Measurements from ENCODE around the gene SNHG17. TPM values are rescaled to one million over a fixed set of nuclear protein-coding genes. Genes with fewer than 3 reads are reported as not detected.
A peak's percentile ranks its signal among the peaks of the same experiment; 100 is the strongest.

Gene SNHG17
- total RNA-seq, result 10 to 100 TPM in 1 of 2 donors, 1 to 10 TPM in 1; 8.9 to 38.9 TPM

DNA sequence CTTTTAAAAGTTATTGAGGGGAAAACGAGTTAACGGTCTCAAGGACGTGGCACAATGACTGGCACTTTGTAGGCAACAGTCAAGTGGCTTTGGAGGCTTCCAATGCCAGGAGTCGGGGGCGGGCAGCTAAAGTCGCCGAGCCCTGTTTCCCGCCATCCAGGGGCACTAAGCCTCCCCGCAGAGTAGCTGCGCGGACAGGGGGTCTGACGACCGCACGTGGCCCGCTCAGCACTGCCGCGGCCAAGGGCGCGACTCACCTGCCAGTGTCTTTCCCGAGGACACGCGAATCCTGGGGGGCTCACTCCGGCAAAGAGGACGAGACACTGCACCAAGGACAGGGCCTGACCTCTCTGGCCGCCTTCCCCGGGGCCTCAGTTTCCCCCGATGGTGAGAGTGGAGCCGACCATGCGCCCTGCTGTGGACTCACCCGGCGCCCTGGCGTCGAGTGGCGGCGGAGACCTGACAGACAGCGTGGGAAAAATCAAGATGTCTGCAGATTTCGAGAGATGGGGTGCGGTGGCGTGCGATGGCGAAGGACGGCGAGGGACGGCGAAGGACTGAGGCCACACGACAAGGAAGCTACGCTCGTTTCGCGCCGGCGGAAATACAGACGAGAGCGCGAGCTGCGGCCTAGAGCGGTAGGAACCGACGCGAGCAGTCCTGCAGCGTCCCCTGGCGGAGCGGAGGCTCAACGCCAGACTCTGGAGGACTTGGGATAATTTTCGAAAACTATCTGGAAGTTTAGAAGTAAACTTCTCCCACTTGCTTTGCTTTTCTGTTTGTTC lies at the start of gene SNHG17:
Gene SNHG17 (minus strand): TSS at position 559 of the 785 bp plus-strand sequence.
- TF ChIP-seq CTCF (IDR thresholded peaks at IDR 0.05), result peak; percentile 100
- DNase-seq (ENCODE audit: low spot score) (peak; percentile 67), ATAC-seq (ENCODE audit: insufficient number of reproducible peaks, low FRiP score, low read depth) (peak; percentile 64)
- peaks cover 7 to 13% of the 10 kb centered on the region in 2 donors for H3K4me1 ChIP-seq (ENCODE audit: control insufficient read depth in 1 of 2, low read depth in 2 of 2)
- peak within 1 kb of the TSS; percentile 73 to 79 for H3K27ac ChIP-seq
- H3K27me3 ChIP-seq (replicated peaks; ENCODE audit: insufficient read depth), result no peaks in the 10 kb centered on the region
- H3K36me3 ChIP-seq, result peaks cover 33% of the 10 kb centered on the region
- H3K9me3 ChIP-seq, result no peaks in the 10 kb centered on the region
- peak within 1 kb of the TSS; percentile 88 for H3K4me3 ChIP-seq

DNA sequence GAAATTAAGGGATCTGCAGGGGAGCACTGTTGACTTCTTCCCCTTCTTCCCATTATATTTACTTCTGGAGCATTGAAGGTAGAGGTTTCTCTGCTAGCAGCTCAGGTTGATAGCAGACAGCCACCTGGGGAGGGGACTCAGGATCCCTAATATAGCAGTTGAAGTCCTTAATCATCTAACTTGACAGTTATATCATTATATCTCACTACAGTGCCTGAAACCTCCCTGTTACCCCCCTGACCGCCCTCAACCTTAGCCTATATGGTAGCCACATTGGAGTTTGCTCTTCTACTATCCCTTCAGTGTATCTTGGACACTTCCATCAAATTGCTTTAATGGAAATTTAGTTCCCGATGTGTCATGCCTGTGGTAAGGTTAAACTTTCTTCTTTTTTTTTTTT lies 44.5 kb upstream of the SNHG17 start:
- H3K4me1 ChIP-seq (ENCODE audit: control insufficient read depth in 1 of 2, low read depth in 2 of 2), result peaks cover 12 to 13% of the 10 kb centered on the region in 2 donors
- DNase-seq (ENCODE audit: low spot score) (no peak), ATAC-seq (ENCODE audit: insufficient number of reproducible peaks, low FRiP score, low read depth) (no peak)
- H3K27ac ChIP-seq, result no peak overlapping the region
- TF ChIP-seq CTCF (IDR thresholded peaks at IDR 0.05), result no peak
- H3K36me3 ChIP-seq, result peaks cover 7% of the 10 kb centered on the region
- no peak overlapping the region for H3K4me3 ChIP-seq
- no peaks in the 10 kb centered on the region for H3K27me3 ChIP-seq (replicated peaks; ENCODE audit: insufficient read depth)
- H3K9me3 ChIP-seq, result no peaks in the 10 kb centered on the region

DNA sequence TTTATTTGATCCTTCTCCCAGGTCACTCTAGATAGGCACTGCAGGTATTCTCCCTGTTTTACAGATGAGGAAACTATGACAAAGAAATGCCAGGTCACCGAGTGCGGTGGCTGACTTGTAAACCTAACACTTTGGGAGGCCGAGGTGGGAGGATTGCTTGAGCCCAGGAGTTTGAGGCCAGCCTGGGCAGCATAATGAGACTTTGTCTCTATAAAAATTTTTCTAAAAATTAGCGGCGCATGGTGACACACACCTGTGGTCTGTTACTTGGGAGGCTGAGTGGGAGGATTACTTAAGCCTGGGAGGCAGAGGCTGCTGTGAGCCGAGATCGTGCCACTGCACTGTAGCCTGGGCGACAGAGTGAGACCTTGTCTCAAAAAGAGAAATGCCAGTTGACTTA lies 42.6 kb upstream of the SNHG17 start:
- H3K36me3 ChIP-seq, result peaks cover under 1% of the 10 kb centered on the region
- H3K4me1 ChIP-seq (ENCODE audit: control insufficient read depth in 1 of 2, low read depth in 2 of 2), result peaks cover 17 to 28% of the 10 kb centered on the region in 2 donors
- no peak overlapping the region for H3K4me3 ChIP-seq
- no peaks in the 10 kb centered on the region for H3K9me3 ChIP-seq
- ATAC-seq (ENCODE audit: insufficient number of reproducible peaks, low FRiP score, low read depth), result no peak
- no peak overlapping the region for H3K27ac ChIP-seq
- TF ChIP-seq CTCF (IDR thresholded peaks at IDR 0.05), result no peak
- no peaks in the 10 kb centered on the region for H3K27me3 ChIP-seq (replicated peaks; ENCODE audit: insufficient read depth)
- no peak for DNase-seq (ENCODE audit: low spot score)

GRCh38 chr20:38473367-38473795 lies 38.3 kb upstream of the SNHG17 start:
- H3K27me3 ChIP-seq (replicated peaks; ENCODE audit: insufficient read depth), result no peaks in the 10 kb centered on the region
- no peaks in the 10 kb centered on the region for H3K9me3 ChIP-seq
- H3K4me3 ChIP-seq, result peak overlapping the region; percentile 93
- H3K4me1 ChIP-seq (ENCODE audit: control insufficient read depth in 1 of 2, low read depth in 2 of 2), result peaks cover 17 to 28% of the 10 kb centered on the region in 2 donors
- peak overlapping the region; percentile 84 to 93 for H3K27ac ChIP-seq
- ATAC-seq (ENCODE audit: insufficient number of reproducible peaks, low FRiP score, low read depth) (no peak), DNase-seq (ENCODE audit: low spot score) (no peak)
- TF ChIP-seq CTCF (IDR thresholded peaks at IDR 0.05), result no peak
- H3K36me3 ChIP-seq, result no peaks in the 10 kb centered on the region

GRCh38 chr20:38472513-38473366 lies 37.6 kb upstream of the SNHG17 start, which contains the start of gene RALGAPB:
Gene RALGAPB, plus strand, starts transcription at chr20:38472843. Its CDS starts 15,590 bp downstream, at chr20:38488433.
- H3K27me3 ChIP-seq (replicated peaks; ENCODE audit: insufficient read depth), result no peaks in the 10 kb centered on the region
- TF ChIP-seq CTCF (IDR thresholded peaks at IDR 0.05), result peak; percentile 35
- no peaks in the 10 kb centered on the region for H3K9me3 ChIP-seq
- H3K36me3 ChIP-seq, result no peaks in the 10 kb centered on the region
- ATAC-seq (ENCODE audit: insufficient number of reproducible peaks, low FRiP score, low read depth), result peak; percentile 91
- H3K4me3 ChIP-seq, result peak within 1 kb of the TSS; percentile 93
- H3K27ac ChIP-seq, result peak within 1 kb of the TSS; percentile 84 to 93
- DNase-seq (ENCODE audit: low spot score), result peak; percentile 96
- H3K4me1 ChIP-seq (ENCODE audit: control insufficient read depth in 1 of 2, low read depth in 2 of 2), result peaks cover 17 to 28% of the 10 kb centered on the region in 2 donors

Data from thoracic aorta (tissue), 2 donors.